SKM-1 treated with dmso at 0.1 percent for 144 hours (cell line): Measurements from ENCODE around the gene CKAP2.
"Not testable (repeated sequence)": the region's sequence is repeated elsewhere in the genome, so short reads cannot be mapped to it uniquely, and the experiment has no call there.

Source experiments
- DNase-seq: peaks from one replicate; lab custom pipeline; 2025; ENCODE audit not compliant: unreplicated experiment; lab: John Stamatoyannopoulos, UW

CKAP2 gene

GRCh38 chr13:52454820-52455676 is at the start of gene CKAP2:
CKAP2 (plus strand) TSS chr13:52455478; CDS start chr13:52455557, 79 bp downstream.
- DNase-seq, result peak; percentile 96

GRCh38 chr13:52405767-52406494 is 49.3 kb upstream of the CKAP2 start, which contains the start of gene THSD1:
THSD1 (minus strand) TSS chr13:52406172; CDS start chr13:52402600, 3,572 bp downstream.
- DNase-seq, result no peak

DNA sequence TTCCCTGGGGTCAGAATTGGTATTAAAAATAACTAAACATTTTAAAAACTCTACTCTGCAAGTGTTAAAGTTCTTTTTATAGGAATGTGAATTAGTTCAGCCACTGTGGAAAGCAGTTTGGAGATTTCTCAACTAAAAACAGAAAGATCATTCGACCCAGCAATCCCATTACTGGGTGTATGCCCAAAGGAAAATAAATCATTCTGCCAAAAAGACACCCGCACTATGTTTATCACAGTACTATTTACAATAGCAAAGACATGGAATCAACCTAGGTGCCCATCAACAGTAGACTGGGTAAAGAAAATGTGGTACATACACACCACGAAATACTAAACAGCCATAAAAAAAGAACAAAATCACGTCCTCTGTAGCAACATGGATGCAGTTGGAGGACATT is 48.6 kb upstream of the CKAP2 start:
- no peak for DNase-seq

DNA sequence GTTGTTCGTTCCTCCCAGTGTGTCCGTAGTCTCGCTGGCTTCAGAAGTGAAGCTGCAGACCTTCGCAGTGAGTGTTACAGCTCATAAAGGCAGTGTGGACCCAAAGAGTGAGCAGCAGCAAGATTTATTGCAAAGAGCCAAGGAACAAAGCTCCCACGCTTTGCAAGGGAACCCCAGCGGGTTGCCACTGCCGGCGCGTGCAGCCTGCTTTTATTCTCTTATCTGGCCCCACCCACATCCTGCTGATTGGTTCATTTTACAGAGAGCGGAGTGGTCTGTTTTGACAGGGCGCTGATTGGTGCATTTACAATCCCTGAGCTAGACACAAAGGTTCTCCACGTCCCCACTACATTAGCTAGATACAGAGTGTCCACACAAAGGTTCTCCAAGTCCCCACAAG is 47.8 kb upstream of the CKAP2 start:
- not testable (repeated sequence) for DNase-seq

- DNase-seq, result not testable (repeated sequence)
Observed at GRCh38 chr13:52408071-52408658, 47.1 kb upstream of the CKAP2 start.

GRCh38 chr13:52411629-52412028 is 43.6 kb upstream of the CKAP2 start:
- no peak for DNase-seq

GRCh38 chr13:52412128-52412527 is 43.1 kb upstream of the CKAP2 start:
- DNase-seq, result no peak

DNA sequence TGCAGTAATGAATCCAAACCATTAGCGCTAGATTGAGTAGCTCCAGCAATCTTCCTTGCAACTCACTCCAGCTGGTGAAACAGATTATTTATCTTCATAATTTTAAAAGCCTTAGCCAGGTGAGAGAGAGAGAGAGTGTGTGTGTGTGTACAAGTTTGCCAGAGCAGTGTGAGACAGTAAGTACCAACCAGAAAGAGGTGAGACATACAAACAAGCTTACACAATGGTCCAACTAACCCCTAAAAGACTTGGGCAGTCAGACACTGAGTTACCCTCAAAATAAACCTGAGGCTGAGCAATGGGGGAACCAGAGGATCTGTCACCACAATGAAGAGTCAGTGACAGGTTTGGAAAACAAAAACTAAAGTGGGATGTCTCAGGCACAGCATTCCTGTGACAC is 41.2 kb upstream of the CKAP2 start:
- no peak for DNase-seq

DNA sequence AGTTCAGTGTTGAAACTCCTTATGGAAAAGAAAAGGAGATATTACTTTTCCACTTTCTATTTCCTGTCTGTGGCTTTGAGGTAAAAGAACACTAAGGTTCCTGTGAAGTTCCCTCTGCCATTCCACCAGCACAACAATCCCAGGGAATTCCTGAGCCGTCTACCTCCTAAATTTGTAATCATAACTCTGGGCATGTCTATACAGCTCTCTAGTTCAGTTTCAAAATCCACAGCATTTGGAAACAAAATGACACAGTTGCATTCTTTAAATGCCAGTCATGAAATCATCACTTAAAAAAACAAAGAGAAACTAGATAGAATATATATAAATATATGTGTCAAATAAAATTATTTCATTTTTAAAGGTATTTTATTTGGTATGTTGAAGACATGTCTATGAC is 40.3 kb upstream of the CKAP2 start:
- no peak for DNase-seq

DNA sequence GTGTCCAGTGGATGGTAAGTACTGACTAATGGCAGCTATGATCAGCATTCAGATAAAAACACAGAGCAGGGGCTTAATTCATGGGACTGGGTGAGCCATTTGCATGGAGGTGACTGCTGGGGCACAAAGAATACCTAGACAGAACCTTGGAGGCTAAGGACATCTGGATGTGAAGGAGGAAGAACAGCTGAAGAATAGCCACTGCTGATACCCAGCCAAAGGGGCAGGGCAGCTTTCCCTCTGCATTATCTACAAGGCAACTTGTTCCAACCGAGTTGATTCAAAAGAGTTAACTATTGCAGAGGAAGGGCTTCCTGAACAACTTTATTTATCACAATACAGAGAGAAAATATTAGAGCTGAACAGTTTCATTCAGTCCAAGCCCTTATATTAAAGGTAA is 36.2 kb upstream of the CKAP2 start:
- DNase-seq, result no peak

DNA sequence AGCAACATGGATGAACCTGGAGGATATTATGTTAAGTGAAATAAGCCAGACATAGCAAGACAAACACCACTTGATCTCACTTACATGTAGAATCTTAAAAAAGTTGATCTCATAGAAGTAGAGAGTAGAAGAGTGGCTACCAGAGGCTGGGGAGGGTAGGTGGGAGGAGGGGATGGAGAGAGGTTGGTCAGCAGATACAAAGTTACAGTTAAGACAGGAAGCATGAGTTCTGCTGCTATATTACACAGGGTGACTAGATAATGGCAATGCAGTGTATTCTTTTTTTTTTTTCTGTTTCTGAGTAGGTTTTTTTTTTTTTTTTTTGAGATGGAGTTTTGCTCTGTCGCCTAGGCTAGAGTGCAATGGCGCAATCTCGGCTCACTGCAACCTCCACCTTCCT is 34.1 kb upstream of the CKAP2 start:
- DNase-seq, result no peak

GRCh38 chr13:52428295-52428694 is 27.0 kb upstream of the CKAP2 start:
- no peak for DNase-seq

DNA sequence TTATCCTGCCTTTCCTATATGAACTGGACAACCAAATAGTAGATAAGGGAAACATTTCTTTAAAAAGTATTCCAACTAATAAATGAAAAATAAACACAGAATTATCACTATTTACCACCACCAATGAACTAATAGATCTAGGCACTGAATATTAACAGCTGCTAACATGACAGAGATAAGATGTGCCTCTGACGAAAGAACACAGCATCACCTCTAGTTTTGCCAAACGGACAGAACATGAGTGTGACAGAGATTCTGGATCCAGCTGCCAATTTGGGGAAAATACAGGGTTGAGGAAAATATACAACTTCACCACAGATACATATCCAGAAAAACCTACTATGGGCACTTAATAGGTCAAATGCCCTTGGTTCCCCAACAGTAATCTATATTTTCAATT is 22.8 kb upstream of the CKAP2 start:
- DNase-seq, result no peak

- no peak for DNase-seq
Observed at GRCh38 chr13:52446265-52446664, 9.0 kb upstream of the CKAP2 start.

DNA sequence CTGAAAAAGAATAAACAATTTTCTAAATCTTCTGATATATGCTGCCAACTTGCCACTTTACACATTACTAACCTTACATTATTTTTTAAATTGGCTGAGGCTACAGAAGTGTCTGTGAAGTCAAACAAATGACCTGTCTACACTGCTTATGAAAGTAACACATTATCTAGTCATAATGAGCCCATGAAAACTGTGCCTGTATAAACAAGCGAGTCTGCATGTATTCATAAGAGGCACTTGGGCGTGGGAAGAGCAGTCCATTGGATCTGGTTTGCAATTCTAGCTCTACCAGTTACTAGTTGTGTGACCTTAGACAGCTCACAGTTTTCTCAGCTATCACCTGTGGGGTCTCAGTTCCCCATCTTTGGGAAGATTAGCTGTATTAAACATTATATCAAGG is 7.9 kb upstream of the CKAP2 start:
- no peak for DNase-seq

DNA sequence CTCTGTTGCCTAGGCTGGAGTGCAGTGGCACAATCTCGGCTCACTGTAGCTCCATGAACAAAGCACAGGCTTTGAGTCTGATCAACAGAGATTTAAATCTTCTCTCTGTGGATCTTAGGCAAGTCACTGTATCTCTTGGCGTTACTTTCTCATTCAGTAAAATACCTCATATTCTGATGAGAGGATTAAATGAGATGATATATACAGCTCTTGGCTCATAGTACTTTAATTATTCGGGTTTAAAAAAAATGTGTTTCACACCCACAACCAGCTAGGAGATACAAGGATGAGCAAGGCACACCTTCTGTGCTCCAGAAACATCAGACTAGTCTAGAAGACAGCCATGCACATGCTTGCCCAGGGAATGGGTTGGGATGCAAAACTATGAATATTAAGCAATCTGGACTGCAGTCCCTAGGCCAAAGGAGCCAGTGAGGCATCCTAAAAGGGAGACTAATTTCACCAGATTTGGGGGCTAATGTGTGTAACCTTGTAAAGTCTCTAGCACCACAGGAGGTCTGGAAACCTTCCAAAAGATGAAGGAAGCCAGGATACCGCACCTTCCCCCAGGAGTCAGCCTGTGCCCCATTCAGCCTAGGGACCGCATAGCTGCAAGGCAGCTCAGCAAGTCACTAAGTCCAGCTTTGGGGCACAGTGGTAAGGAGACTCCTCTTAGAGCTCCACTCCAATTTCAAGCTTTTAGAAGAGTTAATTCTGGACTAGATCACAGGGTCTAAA is 7.3 kb upstream of the CKAP2 start:
- no peak for DNase-seq

DNA sequence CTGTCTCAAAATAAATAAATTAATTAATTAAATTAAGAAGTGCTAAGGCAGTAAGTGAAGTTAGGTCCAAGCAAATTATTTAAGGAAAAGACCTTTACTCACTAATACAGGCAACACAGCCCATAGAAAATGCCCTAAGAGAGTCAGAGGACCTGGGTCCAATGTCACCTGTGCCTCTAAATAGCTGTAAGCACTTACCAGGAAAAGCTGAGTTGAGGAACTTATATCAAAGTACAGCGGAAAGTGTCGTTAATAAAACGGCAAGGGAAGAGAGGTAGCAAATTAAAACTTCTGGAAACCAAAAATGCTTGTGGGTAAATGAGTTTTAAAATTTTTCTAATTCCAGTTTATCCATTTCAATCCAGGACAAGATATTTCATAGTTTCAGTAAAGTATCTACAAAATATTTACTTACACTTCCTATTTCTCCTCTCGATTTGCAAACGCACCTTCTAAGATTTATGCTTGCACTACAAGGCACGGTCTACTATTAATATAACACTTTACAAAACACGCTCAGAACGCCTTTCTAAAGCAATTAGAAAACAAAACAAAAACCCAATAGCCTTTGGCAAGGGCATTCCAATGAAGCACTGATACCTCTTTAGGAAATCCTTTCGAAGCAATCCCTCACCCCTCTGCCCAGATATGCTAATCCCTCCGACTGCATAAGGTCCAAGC is 5.8 kb upstream of the CKAP2 start:
- no peak for DNase-seq

DNA sequence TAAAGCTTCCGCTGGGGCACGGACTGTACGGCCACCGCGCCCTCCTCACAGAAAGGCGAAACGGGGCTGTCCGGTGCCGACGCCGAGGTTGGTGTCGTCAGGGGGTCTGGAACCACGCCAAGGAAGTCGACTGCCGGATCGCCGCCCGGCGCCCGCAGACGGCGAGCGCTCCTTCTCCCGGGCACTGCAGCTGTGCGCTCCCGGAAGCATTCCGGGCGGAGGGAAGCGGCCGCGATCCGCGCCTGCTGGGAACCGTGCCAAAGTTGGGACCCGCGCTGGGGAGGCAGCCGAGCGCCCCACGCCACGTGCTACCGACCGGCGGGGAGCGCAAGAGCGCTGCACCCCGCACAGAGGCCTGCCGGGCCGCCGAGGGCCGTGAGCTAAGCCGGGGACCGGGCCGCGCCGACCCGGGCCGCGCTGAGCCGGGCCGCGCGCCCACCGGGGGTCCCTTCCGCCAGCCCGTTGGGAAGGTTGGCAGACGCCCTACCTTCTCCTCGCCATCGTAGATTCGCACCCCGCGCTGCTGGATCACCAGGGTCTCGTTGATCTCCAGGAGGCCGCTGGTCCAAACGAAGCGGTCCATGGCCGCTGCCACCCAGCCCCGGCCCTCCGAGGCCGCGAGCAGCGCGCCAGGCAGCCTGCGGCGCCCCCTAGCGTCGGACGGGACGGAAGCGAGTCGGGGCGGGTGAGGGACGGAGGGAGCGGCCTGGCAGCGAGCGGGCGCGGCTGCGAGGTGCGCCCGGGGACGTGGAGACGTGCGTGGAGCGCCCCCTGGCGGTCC is 5.1 kb upstream of the CKAP2 start, which contains the start of gene VPS36:
Gene VPS36 (minus strand): TSS at position 623 of the 781 bp plus-strand sequence. CDS start 40 bp downstream, at position 583.
- DNase-seq, result peak; percentile 93

DNA sequence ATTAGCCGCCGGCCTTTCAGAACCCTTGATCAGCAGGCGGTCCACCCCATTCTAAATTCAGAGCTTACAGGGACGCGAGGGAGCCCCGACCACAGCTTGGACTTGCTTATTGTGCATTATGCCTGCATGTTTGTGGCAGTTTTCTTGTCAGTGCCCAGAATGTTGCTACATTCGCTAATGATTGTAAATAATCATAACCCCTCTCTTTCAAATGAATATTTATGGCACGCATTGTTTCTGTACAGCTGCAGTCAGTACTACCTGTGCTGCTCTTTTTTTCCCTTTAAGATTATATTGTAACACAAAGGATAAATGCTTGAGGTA is 4.5 kb upstream of the CKAP2 start:
- DNase-seq, result no peak
